ENCODE results near the gene TBL3.
"Not testable (repeated sequence)": the region's sequence is repeated elsewhere in the genome, so short reads cannot be mapped to it uniquely, and the experiment has no call there.

The TBL3 gene

GRCh38 chr16:1999866-2000514 lies 28.1 kb downstream of the TBL3 start:
- ATAC-seq (no peak), DNase-seq (no peak)

DNA sequence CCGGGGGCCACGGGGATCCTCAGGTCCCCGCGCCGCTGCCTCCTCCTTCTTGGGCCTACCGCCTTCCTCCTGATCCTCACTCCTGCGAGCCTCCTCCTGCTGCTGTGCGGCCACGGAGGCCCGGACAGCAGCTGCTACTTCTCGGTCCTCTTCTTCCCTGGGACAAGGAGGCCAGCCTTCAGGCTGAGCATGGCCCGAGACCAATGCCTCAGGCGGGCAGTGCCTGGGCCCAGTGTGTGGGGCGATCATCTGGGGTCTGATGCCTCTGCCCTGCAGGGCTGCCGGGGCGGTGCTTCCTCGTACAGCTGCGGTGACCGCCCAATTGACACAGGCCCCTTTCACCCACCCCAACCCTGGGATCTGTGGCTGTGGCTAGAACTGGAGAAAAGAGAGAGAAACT lies 29.2 kb downstream of the TBL3 start:
- ATAC-seq (no peak), DNase-seq (no peak)

GRCh38 chr16:2001456-2002355 lies 29.9 kb downstream of the TBL3 start:
- DNase-seq = no peak
- no peak for ATAC-seq

GRCh38 chr16:2002406-2003230 lies 30.8 kb downstream of the TBL3 start:
- ATAC-seq = no peak
- DNase-seq = no peak

DNA sequence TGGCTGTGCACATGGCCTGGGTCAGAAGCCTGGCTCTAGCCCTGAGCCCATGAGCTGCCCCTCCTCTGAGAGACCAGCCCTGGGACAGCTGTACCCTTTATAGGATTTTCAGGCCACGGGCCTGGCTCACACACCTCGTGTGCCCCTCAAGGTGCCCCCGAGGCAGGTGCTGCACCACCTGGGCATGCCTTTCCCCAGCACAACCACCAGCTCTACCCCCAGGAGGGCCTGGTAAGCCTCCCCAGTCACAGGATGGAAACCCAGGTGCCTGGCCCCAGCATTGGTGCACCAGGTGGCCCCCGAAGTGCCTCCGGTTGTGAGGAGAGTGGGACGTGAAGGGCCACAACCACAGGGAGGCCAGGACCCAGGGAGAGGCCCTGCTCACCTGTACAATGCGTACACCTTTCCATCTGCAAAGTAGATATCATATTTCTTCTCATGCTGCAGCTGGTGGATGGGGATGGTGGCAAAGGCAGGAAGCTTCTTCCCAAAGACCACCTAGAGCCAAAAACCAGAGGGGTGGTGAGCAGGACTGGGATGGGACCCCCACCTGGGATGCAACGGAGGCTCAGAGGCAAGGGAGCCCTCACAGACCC lies 31.5 kb downstream of the TBL3 start:
- ATAC-seq = no peak
- no peak for DNase-seq

- peak; percentile 83 for ATAC-seq
- peak; percentile 94 for DNase-seq
Measured at GRCh38 chr16:2003827-2004641, 32.2 kb downstream of the TBL3 start.

GRCh38 chr16:2004795-2005517 lies 33.1 kb downstream of the TBL3 start:
- DNase-seq = no peak
- ATAC-seq = no peak

GRCh38 chr16:2005646-2006045 lies 33.8 kb downstream of the TBL3 start:
- ATAC-seq (no peak), DNase-seq (no peak)

- DNase-seq (no peak), ATAC-seq (no peak)
Measured at GRCh38 chr16:2006317-2006716, 34.5 kb downstream of the TBL3 start.

DNA sequence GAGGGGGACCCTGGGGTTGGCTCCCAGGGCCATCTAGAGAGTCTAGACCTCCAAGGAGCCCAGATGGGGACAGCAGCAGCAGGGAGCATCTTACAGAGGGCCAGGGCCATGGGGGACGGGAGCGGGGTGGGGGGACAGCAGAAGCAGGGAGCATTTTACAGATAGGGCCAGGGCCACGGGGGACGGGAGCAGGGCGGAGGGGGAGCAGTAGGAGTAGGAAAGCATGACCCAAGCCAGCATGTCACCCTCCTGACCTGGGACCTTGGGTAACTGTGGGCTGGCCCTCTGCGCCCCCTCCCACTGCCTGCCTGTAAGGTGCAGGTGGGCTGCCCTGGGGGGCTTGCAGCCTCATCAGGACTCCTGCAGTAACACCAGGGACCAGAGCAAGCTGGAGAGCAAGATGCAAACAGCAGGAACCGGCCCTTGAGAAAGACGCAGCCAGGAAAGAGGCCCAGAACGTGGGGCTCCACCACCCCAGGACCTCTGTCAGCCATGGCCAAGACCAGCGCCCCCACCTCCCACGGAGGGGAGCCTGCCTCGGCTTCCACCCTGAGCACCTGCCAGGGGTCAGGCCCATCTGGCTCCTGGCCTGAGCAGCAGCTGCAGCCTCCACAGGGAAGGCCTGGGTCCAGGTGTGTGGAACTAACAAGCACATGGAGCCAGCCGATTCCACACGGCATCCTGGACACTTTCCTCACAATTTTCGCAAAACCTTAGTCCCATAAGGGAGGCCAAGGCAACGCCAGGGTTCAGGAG lies 35.4 kb downstream of the TBL3 start:
- no peak for DNase-seq
- ATAC-seq = no peak

DNA sequence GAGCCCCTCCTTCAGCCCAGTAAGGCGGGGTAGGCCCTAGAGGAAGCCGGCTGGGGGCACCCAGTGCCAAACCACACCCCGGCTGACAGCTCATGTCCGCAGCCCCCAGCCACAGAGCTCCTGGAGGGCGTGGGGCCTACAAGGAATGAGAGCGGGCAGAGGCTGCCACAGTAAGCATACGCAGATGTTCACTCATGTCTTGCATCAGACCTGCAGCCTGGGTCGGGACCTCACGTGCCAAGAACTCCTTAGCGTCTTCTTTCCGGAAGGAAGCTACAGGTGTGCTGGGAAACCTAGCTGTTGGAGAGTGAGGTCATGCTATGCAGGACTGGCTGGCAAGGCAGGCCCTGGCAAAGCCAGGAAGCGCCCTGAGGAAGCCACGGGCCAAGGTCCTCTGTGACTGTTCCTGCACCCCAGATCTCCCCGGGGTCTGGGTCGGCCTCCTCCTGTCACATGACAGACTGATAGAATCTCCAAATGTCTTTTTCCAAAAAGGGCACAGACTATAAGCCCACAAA lies 36.2 kb downstream of the TBL3 start:
- DNase-seq = peak; percentile 61
- ATAC-seq = peak; percentile 20

DNA sequence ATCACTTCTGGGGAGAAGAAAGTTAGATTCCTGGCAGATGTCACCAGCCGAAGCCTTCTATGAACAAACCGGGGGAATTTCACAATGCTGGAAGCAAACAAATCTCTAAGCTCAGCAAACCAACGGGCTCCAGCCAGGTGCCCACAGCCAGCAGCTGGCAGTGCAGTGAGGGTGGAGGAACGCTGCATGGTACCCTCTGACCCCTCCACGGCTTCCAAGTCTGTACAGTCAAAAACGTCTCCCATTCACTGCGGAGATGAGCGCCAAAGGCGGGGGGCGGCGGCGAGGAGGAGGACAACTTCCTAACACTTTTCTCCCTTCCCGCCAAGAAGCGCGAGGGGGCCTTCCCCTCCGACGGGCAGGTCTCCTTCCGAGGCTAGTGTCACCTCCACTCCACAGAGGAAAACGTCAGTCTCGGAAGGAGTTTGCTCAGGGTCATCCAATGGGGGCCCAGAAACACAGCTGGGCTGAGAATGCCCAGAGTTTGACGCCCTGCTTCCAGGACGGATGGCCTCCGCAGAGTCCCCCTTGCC lies 36.8 kb downstream of the TBL3 start:
- ATAC-seq = no peak
- DNase-seq = peak; percentile 64

GRCh38 chr16:2009164-2009711 lies 37.4 kb downstream of the TBL3 start:
- DNase-seq (peak; percentile 44), ATAC-seq (peak; percentile 17)

DNA sequence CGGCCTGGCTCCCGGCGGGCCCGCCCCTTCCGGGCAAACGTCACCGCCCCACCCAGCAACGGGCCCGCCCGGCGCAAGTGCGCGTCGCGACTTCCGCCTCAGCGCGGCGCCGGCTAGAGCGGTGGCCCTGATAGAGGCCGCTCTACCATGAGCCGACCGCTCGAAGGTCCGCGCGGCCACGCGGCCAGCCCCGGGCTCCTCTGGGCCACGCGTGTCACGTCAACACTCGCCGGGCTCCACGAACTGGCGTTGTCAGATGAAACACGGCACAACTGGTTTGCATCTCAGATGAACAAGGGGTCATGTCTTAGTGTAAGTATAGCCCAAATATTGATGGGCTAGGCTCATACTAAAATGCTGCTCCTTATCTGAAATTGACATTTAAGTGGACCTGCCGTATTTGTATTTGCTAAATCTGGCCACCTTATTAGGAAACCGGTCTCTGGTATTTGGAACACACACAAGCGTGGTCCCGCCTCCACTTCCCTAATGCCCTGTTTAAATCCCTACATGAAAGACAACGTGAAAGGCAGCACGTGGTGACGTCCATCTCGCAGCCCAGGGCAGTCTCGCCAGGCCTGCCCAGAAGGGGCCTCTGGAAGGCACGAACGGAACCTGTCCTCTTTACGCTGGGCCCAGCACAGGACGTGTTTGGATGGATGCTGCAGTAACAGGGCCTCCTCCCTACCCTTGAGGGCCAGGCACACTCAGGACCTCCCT lies 38.1 kb downstream of the TBL3 start, which contains the start of gene ZNF598:
TSS of gene ZNF598 (minus strand) at position 31 of the 720 bp plus-strand sequence.
- peak; percentile 96 for ATAC-seq

GRCh38 chr16:2011726-2012125 lies 39.9 kb downstream of the TBL3 start:
- ATAC-seq, DNase-seq: not testable (repeated sequence)

More for the DNA sequence above, 38.1 kb downstream of the TBL3 start, which contains the start of gene ZNF598:
- peak; percentile 89 for DNase-seq

DNA sequence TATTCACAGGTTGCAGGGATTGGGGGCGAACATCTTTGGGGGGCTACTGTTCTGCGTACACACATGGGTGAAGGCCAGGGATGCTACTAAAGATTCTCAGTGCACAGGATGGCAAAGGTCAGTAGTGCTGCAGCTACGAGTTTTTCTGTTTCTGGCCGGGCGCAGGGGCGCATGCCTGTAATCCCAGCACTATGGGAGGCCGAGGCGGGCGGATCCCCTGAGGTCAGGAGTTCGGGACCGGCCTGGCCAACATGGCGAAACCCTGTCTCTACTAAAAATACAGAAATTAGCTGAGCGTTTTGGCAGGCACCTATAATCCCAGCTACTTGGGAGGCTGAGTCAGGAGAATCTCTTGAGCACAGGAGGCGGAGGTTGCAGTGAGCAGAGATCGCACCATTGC lies 41.7 kb downstream of the TBL3 start:
- ATAC-seq (no peak), DNase-seq (no peak)

DNA sequence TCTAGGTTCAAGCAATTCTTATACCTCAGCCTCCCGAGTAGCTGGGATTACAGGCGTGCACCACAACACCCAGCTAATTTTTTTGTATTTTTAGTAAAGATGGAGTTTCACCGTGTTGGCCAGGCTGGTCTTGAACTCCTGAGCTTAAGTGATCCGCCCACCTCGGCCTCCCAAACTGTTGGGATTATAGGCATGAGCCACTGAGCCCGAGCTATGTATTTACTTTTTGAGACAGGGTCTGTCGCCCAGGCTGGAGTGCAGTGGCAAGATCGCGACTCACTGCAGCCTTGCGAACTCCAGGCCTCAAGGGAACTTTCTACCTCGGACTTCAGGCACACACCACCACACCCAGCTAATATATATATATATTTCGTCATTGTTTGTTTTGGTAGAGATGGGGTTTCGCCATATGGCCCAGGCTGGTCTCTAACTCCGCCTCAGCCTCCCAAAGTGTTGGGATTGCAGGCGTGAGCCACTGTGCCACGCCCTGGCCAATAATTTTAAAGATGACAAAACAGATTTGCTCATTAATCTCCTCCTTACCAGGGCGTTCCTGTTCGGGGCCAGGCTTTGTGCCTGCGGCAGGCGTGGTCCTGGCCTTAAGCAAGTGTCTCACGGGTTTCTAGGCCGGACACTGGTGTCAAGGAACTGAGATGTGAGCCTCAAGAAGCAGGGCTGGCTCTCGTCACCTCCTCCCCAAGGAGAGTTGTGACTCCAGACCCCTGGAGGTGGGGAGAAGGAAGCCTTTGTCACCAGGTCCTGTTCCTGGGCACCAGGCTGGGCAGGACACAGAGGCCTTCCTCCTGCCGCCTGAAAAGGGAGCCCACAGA lies 43.5 kb downstream of the TBL3 start:
- DNase-seq = no peak
- ATAC-seq = no peak

DNA sequence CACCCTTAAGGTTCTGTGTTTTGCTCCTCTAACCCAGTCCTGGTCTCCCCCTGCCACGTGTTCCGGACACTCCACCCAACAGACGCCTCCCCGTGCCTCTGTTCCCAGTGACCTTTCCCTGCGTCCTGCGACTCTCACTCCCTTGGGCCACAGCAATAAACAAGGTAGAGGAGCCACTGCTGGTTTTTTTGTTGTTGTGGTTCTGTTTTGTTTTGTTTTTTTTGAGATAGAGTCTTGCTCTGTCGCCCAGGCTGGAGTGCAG lies 44.0 kb downstream of the TBL3 start:
- ATAC-seq = no peak
- DNase-seq = no peak
